GM21515 (cell line): ENCODE results near the gene FAM3A.

Source experiments
- ATAC-seq: cut with Tn5 transposase; IDR thresholded peaks from one replicate; pipeline ENCODE4 v1.9.1; 2021; ENCODE audit not compliant: unreplicated experiment

FAM3A gene

DNA sequence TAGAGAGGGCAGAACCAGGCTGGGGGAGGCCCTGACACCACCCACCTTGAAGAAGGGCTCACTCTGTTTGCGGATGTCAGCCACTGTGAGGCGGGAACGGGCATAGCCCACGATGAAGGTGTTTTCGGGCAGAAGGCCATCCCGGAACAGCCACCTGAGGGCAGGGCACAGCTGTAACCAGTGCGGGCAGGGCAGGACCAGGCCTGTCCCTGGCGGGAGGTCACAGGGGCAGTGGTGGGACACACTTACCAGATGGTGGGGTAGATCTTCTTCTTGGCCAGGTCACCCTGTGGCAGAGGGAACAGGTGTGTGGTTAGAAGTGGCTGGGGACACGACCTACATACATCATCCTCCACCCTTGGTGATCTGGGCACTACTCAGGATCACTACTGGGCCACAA lies 19.9 kb upstream of the FAM3A start:
- ATAC-seq = no peak

- peak; percentile 77 for ATAC-seq
Observed at GRCh38 chrX:154534526-154535322, 18.7 kb upstream of the FAM3A start.

GRCh38 chrX:154532690-154533089 lies 16.7 kb upstream of the FAM3A start:
- ATAC-seq = no peak

- no peak for ATAC-seq
Observed at GRCh38 chrX:154531626-154532025, 15.6 kb upstream of the FAM3A start.

GRCh38 chrX:154530286-154530685 lies 14.3 kb upstream of the FAM3A start:
- no peak for ATAC-seq

DNA sequence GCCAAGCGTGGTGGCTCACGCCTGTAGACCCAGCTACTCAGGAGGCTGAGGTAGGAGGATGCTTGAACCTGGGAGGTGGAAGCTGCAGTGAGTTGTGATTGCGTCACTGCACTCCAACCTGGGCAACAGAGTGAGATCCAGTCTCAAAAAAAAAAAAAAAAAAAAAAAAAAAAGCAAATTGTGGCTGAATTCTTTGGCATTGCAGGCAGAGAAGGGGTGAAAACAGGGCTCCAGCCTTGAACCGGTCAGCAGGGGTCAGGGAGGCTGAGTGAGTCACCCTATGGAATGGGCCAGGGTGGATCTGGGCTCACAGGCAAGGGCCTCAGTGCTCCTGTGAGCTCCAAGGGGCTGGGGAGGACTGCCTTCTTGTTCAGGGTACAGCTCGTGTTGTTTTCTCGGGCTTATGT lies 13.2 kb upstream of the FAM3A start:
- ATAC-seq = no peak

DNA sequence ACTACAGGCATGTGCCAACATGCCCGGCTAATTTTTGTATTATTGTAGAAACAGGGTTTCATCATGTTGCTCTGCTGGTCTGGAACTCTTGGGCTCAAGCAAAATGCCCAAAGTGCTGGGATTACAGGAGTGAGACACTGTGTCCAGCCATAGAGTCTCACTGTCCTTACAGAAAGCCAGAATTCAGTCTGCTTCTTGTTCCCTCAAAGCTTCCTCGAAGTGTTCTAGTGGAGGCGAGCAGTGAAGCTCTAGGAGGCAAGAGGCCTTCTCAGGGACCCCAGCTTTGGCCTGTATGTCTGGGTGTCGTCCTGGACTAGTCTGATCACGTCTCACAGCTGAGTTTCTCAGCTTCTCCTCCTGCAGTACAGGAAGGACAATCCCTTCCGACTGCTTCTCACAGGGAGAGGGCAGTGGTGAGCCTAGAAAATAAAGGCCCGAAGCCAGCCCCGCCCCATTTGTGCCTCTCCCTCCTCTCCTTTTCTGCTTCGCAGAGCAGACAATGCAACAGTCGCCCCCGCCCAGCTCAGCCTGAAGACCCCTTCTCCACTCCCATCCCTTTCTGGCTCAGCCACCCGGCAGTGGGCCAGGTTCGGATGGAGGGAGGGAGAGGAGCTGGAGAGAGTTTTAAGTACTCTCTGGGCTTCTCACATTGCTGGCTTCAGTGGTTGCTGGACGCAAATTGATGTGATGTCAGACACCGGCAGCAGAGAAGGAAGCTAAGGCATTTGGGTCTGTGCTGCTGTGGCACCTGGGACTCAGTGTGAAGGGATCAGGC lies 11.1 kb upstream of the FAM3A start:
- peak; percentile 83 for ATAC-seq

GRCh38 chrX:154525606-154526490 lies 9.8 kb upstream of the FAM3A start:
- no peak for ATAC-seq

DNA sequence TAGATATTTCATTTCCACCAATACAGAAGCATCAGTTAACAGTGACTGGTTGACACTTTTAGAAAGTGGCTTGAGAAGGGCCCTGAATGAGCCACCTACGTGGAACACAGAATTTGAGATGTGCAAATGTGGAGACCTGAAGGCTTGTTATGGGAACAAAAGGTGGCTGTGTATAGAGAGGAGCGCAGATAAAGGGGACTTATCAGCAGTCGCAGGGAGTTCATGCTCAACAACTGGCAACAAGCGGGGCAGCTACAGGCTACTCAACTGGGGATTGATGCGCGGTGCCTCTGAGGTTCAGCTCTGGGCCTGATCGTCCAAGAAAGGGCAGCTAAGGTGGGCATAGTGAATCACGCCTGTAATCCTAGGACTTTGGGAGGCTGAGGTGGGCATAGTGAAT lies 3.4 kb upstream of the FAM3A start:
- no peak for ATAC-seq

GRCh38 chrX:154517101-154517781 lies 1.2 kb upstream of the FAM3A start:
- ATAC-seq = no peak

- peak; percentile 5 for ATAC-seq
Observed at GRCh38 chrX:154516656-154517100, 646 bp upstream of the FAM3A start.

- no peak for ATAC-seq
Observed at GRCh38 chrX:154515090-154515965, 704 bp downstream of the FAM3A start.

GRCh38 chrX:154513716-154514115 lies 2.3 kb downstream of the FAM3A start:
- no peak for ATAC-seq

GRCh38 chrX:154512879-154513553 lies 3.0 kb downstream of the FAM3A start:
- ATAC-seq = no peak

DNA sequence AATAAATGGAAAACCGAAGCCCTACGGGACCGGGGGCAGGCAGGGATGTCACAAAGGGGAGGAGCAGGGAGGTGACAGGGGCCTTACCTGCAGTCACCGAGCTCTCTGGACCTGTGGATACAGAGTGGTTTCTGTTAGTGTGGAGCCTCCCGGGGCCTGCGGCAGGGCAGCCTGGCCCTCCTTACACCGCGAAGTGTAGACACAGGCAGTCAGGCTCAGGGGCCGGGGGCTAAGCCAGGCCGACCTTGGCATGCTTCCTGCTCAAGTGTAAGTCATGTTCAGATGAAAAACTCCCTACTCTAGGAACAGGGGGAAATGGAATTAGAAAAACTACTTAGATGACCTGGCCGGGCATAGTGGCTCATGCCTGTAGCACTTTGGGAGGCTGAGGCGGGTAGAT lies 4.3 kb downstream of the FAM3A start:
- ATAC-seq = no peak

DNA sequence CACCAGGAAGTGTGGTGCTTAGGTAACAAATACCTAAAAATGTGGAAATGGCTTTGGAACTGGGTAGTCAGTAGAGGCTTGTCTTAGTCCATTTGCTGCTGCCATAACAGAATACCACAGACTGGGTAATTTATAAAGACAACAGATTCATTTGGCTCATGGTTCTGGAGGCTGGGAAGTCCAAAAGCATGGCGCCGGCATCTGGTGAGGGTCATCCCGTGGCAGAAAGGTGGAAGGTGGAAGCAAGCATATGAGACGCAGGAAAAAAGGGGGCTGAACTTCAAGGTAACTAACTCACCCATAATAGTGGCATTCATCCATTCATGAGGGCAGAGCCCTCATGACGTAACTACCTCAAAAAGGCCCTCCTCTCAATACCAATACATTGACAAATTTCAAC lies 6.6 kb downstream of the FAM3A start:
- ATAC-seq = no peak

- ATAC-seq = no peak
Observed at GRCh38 chrX:154508384-154508745, 7.7 kb downstream of the FAM3A start.

- no peak for ATAC-seq
Observed at GRCh38 chrX:154507673-154508383, 8.2 kb downstream of the FAM3A start.
